SW 1271 (cell line): Measurements from ENCODE around the gene CAPN8.

Experiments used
- DNase-seq, 2 experiments: peaks; one replicate each; lab custom pipeline; 2025; lab: John Stamatoyannopoulos, UW

Gene CAPN8

GRCh38 chr1:223617323-223618070 lies 48.0 kb downstream of the CAPN8 start:
- DNase-seq, result no peak

GRCh38 chr1:223616586-223616985 lies 48.9 kb downstream of the CAPN8 start:
- no peak for DNase-seq

- no peak for DNase-seq
Measured at GRCh38 chr1:223611936-223612335, 53.6 kb downstream of the CAPN8 start.

GRCh38 chr1:223609977-223610376 lies 55.5 kb downstream of the CAPN8 start:
- no peak for DNase-seq

GRCh38 chr1:223609066-223609465 lies 56.4 kb downstream of the CAPN8 start:
- DNase-seq, result no peak

GRCh38 chr1:223558512-223558911 lies 107.0 kb downstream of the CAPN8 start:
- DNase-seq, result no peak

- DNase-seq, result no peak
Measured at GRCh38 chr1:223557130-223557475, 108.4 kb downstream of the CAPN8 start.

- DNase-seq, result no peak
Measured at GRCh38 chr1:223556414-223557129, 108.9 kb downstream of the CAPN8 start.

GRCh38 chr1:223553957-223554356 lies 111.5 kb downstream of the CAPN8 start:
- no peak for DNase-seq

- no peak for DNase-seq
Measured at GRCh38 chr1:223551610-223552009, 113.9 kb downstream of the CAPN8 start.

GRCh38 chr1:223549740-223550139 lies 115.8 kb downstream of the CAPN8 start:
- no peak for DNase-seq

GRCh38 chr1:223547316-223548114 lies 118.0 kb downstream of the CAPN8 start:
- DNase-seq, result no peak

GRCh38 chr1:223545343-223545742 lies 120.2 kb downstream of the CAPN8 start:
- DNase-seq, result no peak

- DNase-seq, result no peak
Measured at GRCh38 chr1:223543560-223543959, 121.9 kb downstream of the CAPN8 start.

- DNase-seq, result no peak
Measured at GRCh38 chr1:223542831-223543230, 122.7 kb downstream of the CAPN8 start.

GRCh38 chr1:223540485-223541106 lies 124.9 kb downstream of the CAPN8 start:
- DNase-seq, result no peak

- no peak for DNase-seq
Measured at GRCh38 chr1:223539750-223540149, 125.8 kb downstream of the CAPN8 start.

- DNase-seq, result no peak
Measured at GRCh38 chr1:223538981-223539380, 126.5 kb downstream of the CAPN8 start.

GRCh38 chr1:223535319-223535718 lies 130.2 kb downstream of the CAPN8 start:
- DNase-seq, result no peak

GRCh38 chr1:223534677-223535076 lies 130.8 kb downstream of the CAPN8 start:
- DNase-seq, result no peak

- DNase-seq, result no peak
Measured at GRCh38 chr1:223533708-223534107, 131.8 kb downstream of the CAPN8 start.

- DNase-seq, result peak; percentile 4 to 13
Measured at GRCh38 chr1:223531742-223532341, 133.7 kb downstream of the CAPN8 start.
